Colonic mucosa (tissue), 4 donors: ENCODE results near the gene CHD2. TPM values are rescaled to one million over a fixed set of nuclear protein-coding genes. Genes with fewer than 3 reads are reported as not detected.
A peak's percentile ranks its signal among the peaks of the same experiment; 100 is the strongest.

ENCODE experiments used
- DNase-seq: peaks from one replicate; pipeline ENCODE4 v3.0.0-alpha.2; 2020
- H3K27ac ChIP-seq: fragments of 200-600 bp; one replicate; pipeline ENCODE4 v1.8.0; 2021
- H3K27me3 ChIP-seq: fragments of 200-600 bp; one replicate; pipeline ENCODE4 v1.8.0; 2021
- H3K36me3 ChIP-seq: fragments of 200-600 bp; one replicate; pipeline ENCODE4 v1.8.0; 2021
- H3K4me1 ChIP-seq: fragments of 200-600 bp; one replicate; pipeline ENCODE4 v1.8.0; 2021; ENCODE audit warnings: mild to moderate bottlenecking
- H3K4me3 ChIP-seq: fragments of 200-600 bp; one replicate; pipeline ENCODE4 v1.8.0; 2021
- H3K9ac ChIP-seq, 2 donors: one replicate each; pipeline ENCODE4 v1.7.0; 2013; ENCODE audit warnings: control low read depth in 2 of 2, low read depth in 2 of 2, low read length in 2 of 2
- H3K9me3 ChIP-seq: fragments of 200-600 bp; one replicate; pipeline ENCODE4 v1.8.0; 2021
- intact Hi-C: fragments of 100-400 bp; cut with DNase I; formaldehyde crosslinking; loops from one replicate; pipeline ENCODE4 v1.14.1; 2022
- total RNA-seq, 2 donors: library from RNA; stranded (reverse); fragmentation: NEBNext Ultra II Directional in 1 of 2; extraction: Animal tissue kit (Norgen Biotek cat#: 25700) in 1 of 2; gene quantifications; one replicate each; pipeline ENCODE4 v1.2.1, GENCODE V29; 2021
- TF ChIP-seq, protein P1 (sequence below): fragments of 200-600 bp; IDR thresholded peaks from one replicate; pipeline ENCODE4 v1.8.0; 2022; ENCODE audit warnings: antibody characterized with exemption, mild to moderate bottlenecking
- donor health status: healthy.
- donor health status: DM: no; HTN: no; CAD: no.
- donor health status: DM: no; HTN: no; CAD: no.

CHD2 gene
- total RNA-seq, 2 donors from 2014 or later = 87.5 to 121 TPM

DNA sequence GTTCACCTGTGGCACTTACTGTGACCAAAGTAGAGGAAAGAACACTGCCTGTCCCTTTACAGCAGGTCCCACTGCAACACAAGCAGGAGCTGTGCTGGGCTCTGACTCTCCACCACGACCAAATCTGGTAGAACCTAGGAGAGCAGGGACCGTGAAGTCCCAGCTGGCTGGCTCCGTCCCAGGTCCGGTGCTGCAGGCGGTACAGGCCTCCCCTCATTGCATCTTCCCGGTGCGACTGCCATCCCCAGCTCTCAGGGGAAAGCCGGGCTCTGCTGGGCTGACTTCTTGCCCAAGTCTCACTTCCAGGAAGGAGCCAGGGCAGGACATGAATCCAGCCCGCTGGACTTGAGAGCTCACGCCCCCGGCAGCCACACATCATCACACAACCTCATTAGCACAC lies 155.1 kb downstream of the CHD2 start:
- no peak overlapping the region for H3K9ac ChIP-seq
- H3K4me1 ChIP-seq = no peaks in the 10 kb centered on the region
- no peak overlapping the region for H3K4me3 ChIP-seq
- H3K27me3 ChIP-seq = no peaks in the 10 kb centered on the region
- H3K9me3 ChIP-seq = no peaks in the 10 kb centered on the region
- no peaks in the 10 kb centered on the region for H3K36me3 ChIP-seq
- TF ChIP-seq, protein P1, sequence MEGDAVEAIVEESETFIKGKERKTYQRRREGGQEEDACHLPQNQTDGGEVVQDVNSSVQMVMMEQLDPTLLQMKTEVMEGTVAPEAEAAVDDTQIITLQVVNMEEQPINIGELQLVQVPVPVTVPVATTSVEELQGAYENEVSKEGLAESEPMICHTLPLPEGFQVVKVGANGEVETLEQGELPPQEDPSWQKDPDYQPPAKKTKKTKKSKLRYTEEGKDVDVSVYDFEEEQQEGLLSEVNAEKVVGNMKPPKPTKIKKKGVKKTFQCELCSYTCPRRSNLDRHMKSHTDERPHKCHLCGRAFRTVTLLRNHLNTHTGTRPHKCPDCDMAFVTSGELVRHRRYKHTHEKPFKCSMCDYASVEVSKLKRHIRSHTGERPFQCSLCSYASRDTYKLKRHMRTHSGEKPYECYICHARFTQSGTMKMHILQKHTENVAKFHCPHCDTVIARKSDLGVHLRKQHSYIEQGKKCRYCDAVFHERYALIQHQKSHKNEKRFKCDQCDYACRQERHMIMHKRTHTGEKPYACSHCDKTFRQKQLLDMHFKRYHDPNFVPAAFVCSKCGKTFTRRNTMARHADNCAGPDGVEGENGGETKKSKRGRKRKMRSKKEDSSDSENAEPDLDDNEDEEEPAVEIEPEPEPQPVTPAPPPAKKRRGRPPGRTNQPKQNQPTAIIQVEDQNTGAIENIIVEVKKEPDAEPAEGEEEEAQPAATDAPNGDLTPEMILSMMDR = no peak
- intact Hi-C loops = no loop called here
- no peak for DNase-seq
- H3K27ac ChIP-seq = no peak overlapping the region

DNA sequence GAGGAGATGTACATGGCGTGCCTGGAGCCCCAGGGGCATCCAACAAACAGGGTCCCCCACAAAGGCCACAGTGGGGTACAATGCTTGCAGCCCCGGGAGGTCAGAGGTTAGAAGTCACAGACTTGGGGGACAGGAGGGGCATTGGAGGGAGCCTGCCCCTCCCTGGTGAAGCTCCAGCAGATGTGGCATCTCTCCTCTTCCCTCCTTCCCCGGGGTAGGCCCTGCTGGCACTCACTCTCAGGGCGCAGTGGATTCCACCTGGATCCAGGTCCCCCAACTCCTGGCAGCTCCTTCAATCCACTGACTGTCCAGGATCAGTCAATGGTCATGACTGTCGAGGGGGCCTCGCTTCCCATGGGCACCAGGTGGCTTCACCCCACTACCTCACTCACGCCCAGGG lies 156.7 kb downstream of the CHD2 start:
- H3K9ac ChIP-seq = peak overlapping the region in 1 of 2 donors; percentile 19
- no peaks in the 10 kb centered on the region for H3K4me1 ChIP-seq
- H3K9me3 ChIP-seq = no peaks in the 10 kb centered on the region
- DNase-seq = no peak
- no peak overlapping the region for H3K4me3 ChIP-seq
- no peaks in the 10 kb centered on the region for H3K36me3 ChIP-seq
- TF ChIP-seq, protein P1 = no peak
- H3K27me3 ChIP-seq = no peaks in the 10 kb centered on the region
- H3K27ac ChIP-seq = no peak overlapping the region
- intact Hi-C loops = no loop called here

DNA sequence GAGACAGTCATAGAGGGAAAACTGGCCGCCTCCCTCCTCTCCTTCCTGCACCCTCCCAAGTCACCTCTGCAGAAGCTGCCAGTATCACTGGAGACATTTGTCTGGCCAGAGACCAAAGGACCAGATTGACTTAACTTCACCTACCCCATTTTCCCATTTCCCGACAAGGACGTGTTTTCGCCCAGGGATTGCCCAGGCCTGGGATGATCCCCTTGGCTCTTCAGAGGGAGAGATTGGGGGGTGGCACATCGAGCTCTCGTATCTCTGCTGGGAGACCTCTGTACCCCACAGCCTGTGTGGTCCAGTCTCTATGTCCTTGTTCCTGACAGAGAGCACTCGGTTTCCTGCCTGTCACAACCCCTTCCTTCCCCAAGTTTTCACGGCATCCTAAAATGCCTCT lies 157.5 kb downstream of the CHD2 start:
- TF ChIP-seq, protein P1 = no peak
- intact Hi-C loops = no loop called here
- Histone ChIP-seq H3K27me3 (no peaks in the 10 kb centered on the region), H3K27ac (no peak overlapping the region), H3K36me3 (no peaks in the 10 kb centered on the region), H3K4me3 (no peak overlapping the region), H3K9ac (no peak overlapping the region), H3K4me1 (no peaks in the 10 kb centered on the region), H3K9me3 (no peaks in the 10 kb centered on the region)
- DNase-seq = no peak

DNA sequence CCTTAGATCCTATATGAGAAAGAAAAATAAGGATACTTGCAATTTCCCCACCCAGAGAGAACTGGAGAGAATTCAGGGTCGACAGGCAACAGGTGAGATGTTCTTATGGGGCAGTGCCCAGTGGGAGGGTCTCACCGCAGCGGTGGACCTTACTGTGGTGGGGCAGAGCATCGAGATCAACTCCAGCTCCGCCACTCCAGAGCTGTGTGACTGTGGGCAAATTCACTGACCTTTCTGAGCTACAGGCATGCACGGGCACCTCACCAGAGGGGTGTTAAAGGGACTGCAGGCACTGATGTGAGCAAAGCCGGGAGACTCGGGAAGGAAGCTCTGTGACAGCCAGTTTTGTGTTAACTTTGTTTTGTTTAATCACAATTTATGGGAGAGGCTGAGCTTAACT lies 158.0 kb downstream of the CHD2 start:
- H3K36me3 ChIP-seq = no peaks in the 10 kb centered on the region
- no peaks in the 10 kb centered on the region for H3K27me3 ChIP-seq
- no peak overlapping the region for H3K4me3 ChIP-seq
- TF ChIP-seq, protein P1 = no peak
- intact Hi-C loops = no loop called here
- no peak for DNase-seq
- H3K27ac ChIP-seq = no peak overlapping the region
- no peak overlapping the region for H3K9ac ChIP-seq
- no peaks in the 10 kb centered on the region for H3K4me1 ChIP-seq
- H3K9me3 ChIP-seq = no peaks in the 10 kb centered on the region

DNA sequence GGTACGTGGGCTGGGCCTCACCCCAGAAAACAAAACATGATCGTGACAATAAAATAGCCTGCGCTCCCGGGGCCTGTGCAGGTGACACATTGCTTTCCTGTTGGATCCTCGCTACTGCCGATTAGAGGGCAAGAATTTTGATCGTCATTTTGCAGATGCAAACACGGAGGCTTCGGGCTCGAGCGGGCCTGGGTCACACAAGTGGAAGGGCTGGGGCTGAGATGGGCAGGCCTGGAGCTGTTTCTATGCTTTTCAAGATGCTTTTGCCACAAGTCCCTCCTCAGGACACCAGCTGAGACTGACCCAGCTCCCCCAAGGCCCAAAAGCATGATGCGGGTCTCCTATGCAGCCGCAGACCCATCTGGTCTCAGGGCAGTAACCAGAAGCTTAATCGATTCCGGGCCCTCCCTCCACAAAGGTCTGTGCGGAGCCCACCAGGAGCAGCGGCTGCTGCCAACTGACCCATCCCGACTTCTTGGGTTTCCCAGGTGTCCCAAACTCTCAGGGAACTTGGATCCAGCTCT lies 158.8 kb downstream of the CHD2 start:
- no peaks in the 10 kb centered on the region for H3K4me1 ChIP-seq
- TF ChIP-seq, protein P1 = no peak
- no peak for DNase-seq
- H3K36me3 ChIP-seq = no peaks in the 10 kb centered on the region
- no peak overlapping the region for H3K9ac ChIP-seq
- no peaks in the 10 kb centered on the region for H3K9me3 ChIP-seq
- H3K27ac ChIP-seq = no peak overlapping the region
- no peak overlapping the region for H3K4me3 ChIP-seq
- H3K27me3 ChIP-seq = no peaks in the 10 kb centered on the region
- intact Hi-C loops = no loop called here
